WTC11 (cell line): ENCODE results near the gene GGNBP2. TPM values are rescaled to one million over a fixed set of nuclear protein-coding genes. Genes with fewer than 3 reads are reported as not detected.

ENCODE experiments used
- ATAC-seq: fragments of 200-7000 bp; cut with Tn5 transposase; 2 replicates; pipeline ENCODE4 v1.10.0; 2021; ENCODE audit warnings: mild to moderate bottlenecking, moderate library complexity
- CTCF ChIA-PET: fragments of 300-600 bp; sonication (Branson Sonifier 250); formaldehyde crosslinking; loops from one replicate; lab custom pipeline; 2021; ENCODE audit warnings: antibody characterized with exemption; lab: Charles Lee
- POLR2A ChIA-PET: fragments of 350-600 bp; sonication (Branson Sonifier 250); formaldehyde crosslinking; loops from one replicate; lab custom pipeline; 2021; ENCODE audit warnings: antibody characterized with exemption; lab: Charles Lee
- DNase-seq: peaks from one replicate; pipeline ENCODE4 v3.0.0; 2021; ENCODE audit warnings: low spot score
- H3K27ac Mint-ChIP-seq: 2 replicates; pipeline ENCODE4 v1.8.0; 2021; ENCODE audit warnings: mixed read lengths
- H3K27me3 Mint-ChIP-seq: 2 replicates; pipeline ENCODE4 v1.8.0; 2021; ENCODE audit warnings: low read depth, mild to moderate bottlenecking, moderate library complexity, mixed read lengths
- H3K36me3 Mint-ChIP-seq: 2 replicates; pipeline ENCODE4 v1.8.0; 2021; ENCODE audit warnings: mixed read lengths
- H3K4me1 Mint-ChIP-seq: 2 replicates; pipeline ENCODE4 v1.8.0; 2022; ENCODE audit warnings: mixed read lengths
- H3K4me3 Mint-ChIP-seq: 2 replicates; pipeline ENCODE4 v1.8.0; 2021; ENCODE audit warnings: mild to moderate bottlenecking, moderate library complexity, mixed read lengths
- H3K9me3 Mint-ChIP-seq: 2 replicates; pipeline ENCODE4 v1.8.0; 2021; ENCODE audit warnings: mixed read lengths
- CREB1 ChIP-seq: sonication (generic); formaldehyde crosslinking; IDR thresholded peaks from 2 replicates; pipeline ENCODE4 v1.8.0; 2023; ENCODE audit warnings: mild to moderate bottlenecking, missing genetic modification reagents
- EMX1 ChIP-seq: fragments of 250-450 bp; sonication (Bioruptor Pico); IDR thresholded peaks from 2 replicates; pipeline ENCODE4 v1.8.0; 2021; ENCODE audit warnings: mild to moderate bottlenecking
- ETV6 ChIP-seq: sonication (generic); formaldehyde crosslinking; IDR thresholded peaks from 2 replicates; pipeline ENCODE4 v1.8.1; 2022; ENCODE audit warnings: mild to moderate bottlenecking, missing genetic modification reagents
- IRF2 ChIP-seq: sonication (generic); formaldehyde crosslinking; IDR thresholded peaks from 2 replicates; pipeline ENCODE4 v1.8.0; 2022; ENCODE audit warnings: low read depth, missing genetic modification reagents, borderline replicate concordance
- TP53 ChIP-seq: sonication (generic); formaldehyde crosslinking; IDR thresholded peaks from 2 replicates; pipeline ENCODE4 v1.8.1; 2023; ENCODE audit warnings: mild to moderate bottlenecking, missing genetic modification reagents
- ZNF219 ChIP-seq: sonication (generic); formaldehyde crosslinking; IDR thresholded peaks from 2 replicates; pipeline ENCODE4 v1.8.0; 2023; ENCODE audit warnings: missing genetic modification reagents, mild to moderate bottlenecking, borderline replicate concordance
- ZNF396 ChIP-seq: fragments of 250-450 bp; sonication (Bioruptor Pico); IDR thresholded peaks from 2 replicates; pipeline ENCODE4 v1.8.0; 2021; ENCODE audit warnings: mild to moderate bottlenecking, moderate library complexity, borderline replicate concordance
- ZNF416 ChIP-seq: fragments of 250-450 bp; sonication (Bioruptor Pico); IDR thresholded peaks from 2 replicates; pipeline ENCODE4 v1.9.0; 2021; ENCODE audit warnings: mild to moderate bottlenecking, inconsistent platforms
- total RNA-seq: library from RNA; stranded (reverse); gene quantifications from 3 replicates; pipeline ENCODE4 v1.2.3, GENCODE V29; 2021
- TF ChIP-seq, protein P1 (sequence below): sonication (generic); formaldehyde crosslinking; IDR thresholded peaks from 2 replicates; pipeline ENCODE4 v1.8.1; 2023; ENCODE audit warnings: mild to moderate bottlenecking, moderate library complexity, missing genetic modification reagents
- TF ChIP-seq, protein P2 (sequence below): sonication (generic); formaldehyde crosslinking; conservative IDR thresholded peaks from 2 replicates; pipeline ENCODE4 v1.8.1; 2023; ENCODE audit warnings: mild to moderate bottlenecking, low read depth, missing genetic modification reagents, moderate library complexity
- TF ChIP-seq, protein P3 (sequence below): sonication (generic); formaldehyde crosslinking; IDR thresholded peaks from 2 replicates; pipeline ENCODE4 v1.8.0; 2022; ENCODE audit warnings: mild to moderate bottlenecking, missing genetic modification reagents
- TF ChIP-seq, protein P4 (sequence below): fragments of 250-450 bp; sonication (Bioruptor Pico); IDR thresholded peaks from 2 replicates; pipeline ENCODE4 v1.9.0; 2021; ENCODE audit warnings: mild to moderate bottlenecking
- TF ChIP-seq, protein P5 (sequence below): fragments of 250-450 bp; sonication (Bioruptor Pico); IDR thresholded peaks from 2 replicates; pipeline ENCODE4 v1.9.0; 2021; ENCODE audit warnings: moderate library complexity, mild to moderate bottlenecking, inconsistent platforms, borderline replicate concordance
- TF ChIP-seq, protein P6 (sequence below): sonication (generic); formaldehyde crosslinking; IDR thresholded peaks from 2 replicates; pipeline ENCODE4 v1.8.0; 2023; ENCODE audit warnings: missing genetic modification reagents
- TF ChIP-seq, protein P7 (sequence below): sonication (generic); formaldehyde crosslinking; IDR thresholded peaks from 2 replicates; pipeline ENCODE4 v1.8.1; 2022; ENCODE audit warnings: mild to moderate bottlenecking, moderate library complexity, missing genetic modification reagents

The GGNBP2 gene
- total RNA-seq, 1 experiment from 2014 or later, result 49.6 TPM

DNA sequence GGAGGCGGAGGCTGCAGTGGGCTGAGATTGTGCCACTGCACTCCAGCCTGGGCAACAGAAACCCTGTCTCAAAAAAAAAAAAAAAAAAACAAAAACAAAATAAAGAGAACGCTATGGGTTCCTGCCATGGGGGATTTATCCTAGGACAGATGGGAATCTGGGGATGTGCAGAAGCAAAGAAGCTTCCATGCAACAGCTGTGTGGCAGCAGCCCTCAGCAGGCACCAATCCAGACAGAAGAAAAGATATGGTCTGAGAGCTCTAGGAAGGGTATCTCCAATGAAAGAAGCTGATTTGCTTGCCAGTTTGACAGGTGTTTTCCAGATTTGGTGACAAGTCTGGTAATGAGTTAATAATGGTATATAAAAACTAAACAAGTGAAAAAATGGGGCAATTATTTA lies 21.6 kb upstream of the GGNBP2 start (continued):
- no peak for TF ChIP-seq ZNF416 (CRISPR knock-in tag)

DNA sequence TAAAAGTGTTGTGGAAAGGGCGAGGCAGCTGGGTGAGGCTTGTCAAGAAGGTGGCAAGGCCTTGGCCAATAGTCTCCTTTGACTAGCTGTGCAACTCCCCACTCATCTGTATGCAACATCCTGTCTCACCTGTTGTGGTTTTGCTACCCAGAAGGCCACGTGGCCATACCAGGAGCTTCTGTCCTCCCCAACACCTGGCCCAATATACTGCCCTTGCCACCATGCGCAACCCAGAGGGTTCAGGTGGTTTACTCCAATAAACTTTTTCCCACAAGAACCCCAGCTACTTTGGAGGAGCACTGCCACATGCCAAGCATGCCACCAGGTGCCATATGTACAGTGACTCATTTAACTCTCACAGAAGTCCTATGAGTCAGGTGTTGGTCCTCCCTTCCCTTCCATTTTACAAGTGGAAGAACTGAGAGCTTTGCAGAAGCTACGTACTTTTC lies 20.3 kb upstream of the GGNBP2 start:
- ATAC-seq, result no peak
- TF ChIP-seq EMX1 (CRISPR knock-in tag) (no peak), TP53 (CRISPR knock-in tag) (no peak), ETV6 (no peak)
- TF ChIP-seq, protein P1, sequence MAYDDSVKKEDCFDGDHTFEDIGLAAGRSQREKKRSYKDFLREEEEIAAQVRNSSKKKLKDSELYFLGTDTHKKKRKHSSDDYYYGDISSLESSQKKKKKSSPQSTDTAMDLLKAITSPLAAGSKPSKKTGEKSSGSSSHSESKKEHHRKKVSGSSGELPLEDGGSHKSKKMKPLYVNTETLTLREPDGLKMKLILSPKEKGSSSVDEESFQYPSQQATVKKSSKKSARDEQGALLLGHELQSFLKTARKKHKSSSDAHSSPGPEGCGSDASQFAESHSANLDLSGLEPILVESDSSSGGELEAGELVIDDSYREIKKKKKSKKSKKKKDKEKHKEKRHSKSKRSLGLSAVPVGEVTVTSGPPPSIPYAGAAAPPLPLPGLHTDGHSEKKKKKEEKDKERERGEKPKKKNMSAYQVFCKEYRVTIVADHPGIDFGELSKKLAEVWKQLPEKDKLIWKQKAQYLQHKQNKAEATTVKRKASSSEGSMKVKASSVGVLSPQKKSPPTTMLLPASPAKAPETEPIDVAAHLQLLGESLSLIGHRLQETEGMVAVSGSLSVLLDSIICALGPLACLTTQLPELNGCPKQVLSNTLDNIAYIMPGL, result no peak
- TF ChIP-seq, protein P2, sequence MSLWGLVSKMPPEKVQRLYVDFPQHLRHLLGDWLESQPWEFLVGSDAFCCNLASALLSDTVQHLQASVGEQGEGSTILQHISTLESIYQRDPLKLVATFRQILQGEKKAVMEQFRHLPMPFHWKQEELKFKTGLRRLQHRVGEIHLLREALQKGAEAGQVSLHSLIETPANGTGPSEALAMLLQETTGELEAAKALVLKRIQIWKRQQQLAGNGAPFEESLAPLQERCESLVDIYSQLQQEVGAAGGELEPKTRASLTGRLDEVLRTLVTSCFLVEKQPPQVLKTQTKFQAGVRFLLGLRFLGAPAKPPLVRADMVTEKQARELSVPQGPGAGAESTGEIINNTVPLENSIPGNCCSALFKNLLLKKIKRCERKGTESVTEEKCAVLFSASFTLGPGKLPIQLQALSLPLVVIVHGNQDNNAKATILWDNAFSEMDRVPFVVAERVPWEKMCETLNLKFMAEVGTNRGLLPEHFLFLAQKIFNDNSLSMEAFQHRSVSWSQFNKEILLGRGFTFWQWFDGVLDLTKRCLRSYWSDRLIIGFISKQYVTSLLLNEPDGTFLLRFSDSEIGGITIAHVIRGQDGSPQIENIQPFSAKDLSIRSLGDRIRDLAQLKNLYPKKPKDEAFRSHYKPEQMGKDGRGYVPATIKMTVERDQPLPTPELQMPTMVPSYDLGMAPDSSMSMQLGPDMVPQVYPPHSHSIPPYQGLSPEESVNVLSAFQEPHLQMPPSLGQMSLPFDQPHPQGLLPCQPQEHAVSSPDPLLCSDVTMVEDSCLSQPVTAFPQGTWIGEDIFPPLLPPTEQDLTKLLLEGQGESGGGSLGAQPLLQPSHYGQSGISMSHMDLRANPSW (CRISPR knock-in tag), result no peak

DNA sequence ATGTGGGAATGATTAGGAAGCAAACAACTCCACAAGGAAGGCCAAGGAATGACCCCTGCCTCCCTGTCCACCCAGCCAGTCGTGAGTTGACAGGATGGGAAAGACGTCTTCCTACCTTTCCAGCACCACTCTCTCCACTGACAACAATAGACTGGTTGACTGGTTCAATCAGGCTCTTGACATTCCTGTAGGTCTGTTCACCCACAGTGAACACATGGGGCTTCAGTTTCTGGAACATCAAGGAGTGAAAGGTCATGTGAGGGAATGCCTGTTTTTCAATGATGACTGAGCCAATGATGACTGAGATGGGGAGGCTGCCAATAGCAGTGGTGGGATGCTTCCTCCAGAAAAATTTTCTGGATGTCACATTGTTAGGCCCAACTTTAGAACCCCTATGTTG lies 19.6 kb upstream of the GGNBP2 start:
- POLR2A ChIA-PET, result interaction anchor here (0.8 to 1.1 kb wide), 2 partner anchors 9 to 10 kb away, joined by 3 to 5 read pairs; partner anchors contain the start of genes MYO19 and PIGW
- Mint-ChIP-seq H3K4me1 (no peaks in the 10 kb centered on the region), H3K4me3 (no peak overlapping the region), H3K27me3 (no peaks in the 10 kb centered on the region), H3K27ac (no peak overlapping the region), H3K36me3 (peaks cover 60% of the 10 kb centered on the region), H3K9me3 (no peaks in the 10 kb centered on the region)
- ATAC-seq, result no peak
- no peak for TF ChIP-seq CREB1 (CRISPR knock-in tag)
- TF ChIP-seq, protein P3, sequence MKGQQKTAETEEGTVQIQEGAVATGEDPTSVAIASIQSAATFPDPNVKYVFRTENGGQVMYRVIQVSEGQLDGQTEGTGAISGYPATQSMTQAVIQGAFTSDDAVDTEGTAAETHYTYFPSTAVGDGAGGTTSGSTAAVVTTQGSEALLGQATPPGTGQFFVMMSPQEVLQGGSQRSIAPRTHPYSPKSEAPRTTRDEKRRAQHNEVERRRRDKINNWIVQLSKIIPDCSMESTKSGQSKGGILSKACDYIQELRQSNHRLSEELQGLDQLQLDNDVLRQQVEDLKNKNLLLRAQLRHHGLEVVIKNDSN (CRISPR knock-in tag), result no peak
- TF ChIP-seq, protein P4, sequence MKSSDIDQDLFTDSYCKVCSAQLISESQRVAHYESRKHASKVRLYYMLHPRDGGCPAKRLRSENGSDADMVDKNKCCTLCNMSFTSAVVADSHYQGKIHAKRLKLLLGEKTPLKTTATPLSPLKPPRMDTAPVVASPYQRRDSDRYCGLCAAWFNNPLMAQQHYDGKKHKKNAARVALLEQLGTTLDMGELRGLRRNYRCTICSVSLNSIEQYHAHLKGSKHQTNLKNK (CRISPR knock-in tag), result no peak
- TF ChIP-seq, protein P5, sequence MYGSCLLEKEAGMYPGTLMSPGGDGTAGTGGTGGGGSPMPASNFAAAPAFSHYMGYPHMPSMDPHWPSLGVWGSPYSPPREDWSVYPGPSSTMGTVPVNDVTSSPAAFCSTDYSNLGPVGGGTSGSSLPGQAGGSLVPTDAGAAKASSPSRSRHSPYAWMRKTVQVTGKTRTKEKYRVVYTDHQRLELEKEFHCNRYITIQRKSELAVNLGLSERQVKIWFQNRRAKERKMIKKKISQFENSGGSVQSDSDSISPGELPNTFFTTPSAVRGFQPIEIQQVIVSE, result no peak
- TF ChIP-seq IRF2, result no peak
- TF ChIP-seq ZNF396 (CRISPR knock-in tag), result no peak
- TF ChIP-seq, protein P6, sequence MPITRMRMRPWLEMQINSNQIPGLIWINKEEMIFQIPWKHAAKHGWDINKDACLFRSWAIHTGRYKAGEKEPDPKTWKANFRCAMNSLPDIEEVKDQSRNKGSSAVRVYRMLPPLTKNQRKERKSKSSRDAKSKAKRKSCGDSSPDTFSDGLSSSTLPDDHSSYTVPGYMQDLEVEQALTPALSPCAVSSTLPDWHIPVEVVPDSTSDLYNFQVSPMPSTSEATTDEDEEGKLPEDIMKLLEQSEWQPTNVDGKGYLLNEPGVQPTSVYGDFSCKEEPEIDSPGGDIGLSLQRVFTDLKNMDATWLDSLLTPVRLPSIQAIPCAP (CRISPR knock-in tag), result no peak
- no peak for TF ChIP-seq EMX1 (CRISPR knock-in tag)
- TF ChIP-seq ZNF219 (CRISPR knock-in tag), result no peak
- TF ChIP-seq, protein P7, sequence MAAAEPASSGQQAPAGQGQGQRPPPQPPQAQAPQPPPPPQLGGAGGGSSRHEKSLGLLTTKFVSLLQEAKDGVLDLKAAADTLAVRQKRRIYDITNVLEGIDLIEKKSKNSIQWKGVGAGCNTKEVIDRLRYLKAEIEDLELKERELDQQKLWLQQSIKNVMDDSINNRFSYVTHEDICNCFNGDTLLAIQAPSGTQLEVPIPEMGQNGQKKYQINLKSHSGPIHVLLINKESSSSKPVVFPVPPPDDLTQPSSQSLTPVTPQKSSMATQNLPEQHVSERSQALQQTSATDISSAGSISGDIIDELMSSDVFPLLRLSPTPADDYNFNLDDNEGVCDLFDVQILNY (CRISPR knock-in tag), result no peak
- TF ChIP-seq ETV6, result no peak
- DNase-seq, result no peak
- CTCF ChIA-PET, result no interaction called here

More for the DNA sequence above, 20.3 kb upstream of the GGNBP2 start:
- ChIA-PET CTCF (interaction anchor here (0.7 kb wide), 1 partner anchor 10 kb away, joined by 4 read pairs; the partner anchor contains the start of genes MYO19 and PIGW), POLR2A (interaction anchor here (0.8 to 1.1 kb wide), 2 partner anchors 10 kb away, joined by 3 to 5 read pairs; partner anchors contain the start of genes MYO19 and PIGW)
- no peak for DNase-seq
- Mint-ChIP-seq H3K27me3 (no peaks in the 10 kb centered on the region), H3K36me3 (peaks cover 61% of the 10 kb centered on the region), H3K4me3 (no peak overlapping the region), H3K27ac (no peak overlapping the region), H3K9me3 (no peaks in the 10 kb centered on the region), H3K4me1 (no peaks in the 10 kb centered on the region)
